Transverse colon (tissue), 4 donors: ENCODE measurements around the gene FLOT2.

Experiments
- CTCF ChIP-seq, 5 experiments: fragments of 200-600 bp in 3 of 5; fragments of 450-650 bp in 2 of 5; sonication (generic) in 3 of 5; IDR thresholded peaks; 1 replicate in 2 of 5; 2 replicates in 3 of 5; pipeline ENCODE4 v1.5.1; 2016 to 2017; ENCODE audit warnings: antibody characterized with exemption in 5 of 5, inconsistent platforms in 3 of 5, mild to moderate bottlenecking in 2 of 5, moderate library complexity in 1 of 5
- EP300 ChIP-seq: sonication (generic); formaldehyde crosslinking; IDR thresholded peaks from one replicate; pipeline ENCODE4 v1.6.1; 2017; ENCODE audit warnings: antibody characterized with exemption, low read depth
- POLR2A ChIP-seq: fragments of 450-650 bp; IDR thresholded peaks from one replicate; pipeline ENCODE4 v1.6.1; 2016; ENCODE audit warnings: antibody characterized with exemption, mild to moderate bottlenecking, moderate library complexity
- POLR2AphosphoS5 ChIP-seq, 3 donors: sonication (generic); formaldehyde crosslinking; IDR thresholded peaks; one replicate each; pipeline ENCODE4 v1.6.1; 2016; ENCODE audit warnings: antibody characterized with exemption in 3 of 3

DNA sequence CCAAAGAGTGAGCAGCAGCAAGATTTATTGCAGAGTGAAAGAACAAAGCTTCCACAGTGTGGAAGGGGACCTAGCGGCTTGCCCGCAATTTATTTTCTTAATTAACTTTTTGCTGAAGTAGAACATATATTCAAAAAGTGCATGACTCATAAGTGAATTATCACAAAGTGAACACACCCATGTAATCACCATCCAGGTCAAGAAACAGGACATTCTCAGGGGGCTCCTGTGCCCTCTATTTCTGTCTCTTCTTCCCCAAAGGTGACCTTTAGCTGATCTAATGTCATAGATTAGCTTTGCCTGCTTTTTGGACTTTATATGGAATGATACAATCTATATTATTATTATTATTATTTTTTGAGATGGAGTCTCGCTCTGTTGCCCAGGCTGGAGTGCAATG, 22.8 kb downstream of the FLOT2 start:
- TF ChIP-seq POLR2A (no peak), EP300 (no peak), CTCF (IDR thresholded peaks at IDR 0.05) (no peak), POLR2AphosphoS5 (IDR thresholded peaks at IDR 0.05) (no peak)
